Measurements from ENCODE around the gene GLYR1.

Gene GLYR1

GRCh38 chr16:4801962-4802658 is 45.0 kb downstream of the GLYR1 start, which contains the start of gene ROGDI:
ROGDI (minus strand) TSS chr16:4802633; CDS start chr16:4802571, 62 bp downstream.
- Mint-ChIP-seq H3K4me3 (peak within 1 kb of the TSS; percentile 84), H3K9me3 (no peaks in the 10 kb centered on the region), H3K36me3 (ENCODE audit: low read depth) (peaks cover 24% of the 10 kb centered on the region), H3K27me3 (ENCODE audit: low read depth, poor library complexity) (peaks cover 8% of the 10 kb centered on the region), H3K4me1 (peaks cover 29% of the 10 kb centered on the region), H3K27ac (peak within 1 kb of the TSS; percentile 54)
- DNase-seq, result peak; percentile 79
- no peak for TF ChIP-seq CTCF (IDR thresholded peaks at IDR 0.05)

- H3K4me3 Mint-ChIP-seq, result peak overlapping the region; percentile 84
- H3K36me3 Mint-ChIP-seq (ENCODE audit: low read depth), result peaks cover 19% of the 10 kb centered on the region
- peaks cover 8% of the 10 kb centered on the region for H3K27me3 Mint-ChIP-seq (ENCODE audit: low read depth, poor library complexity)
- peaks cover 29% of the 10 kb centered on the region for H3K4me1 Mint-ChIP-seq
- peak overlapping the region; percentile 54 for H3K27ac Mint-ChIP-seq
- H3K9me3 Mint-ChIP-seq, result no peaks in the 10 kb centered on the region
- no peak for TF ChIP-seq CTCF (IDR thresholded peaks at IDR 0.05)
- peak; percentile 32 for DNase-seq
Observed at GRCh38 chr16:4801051-4801961, 45.8 kb downstream of the GLYR1 start.

- TF ChIP-seq CTCF (IDR thresholded peaks at IDR 0.05), result no peak
- H3K27me3 Mint-ChIP-seq (ENCODE audit: low read depth, poor library complexity), result peaks cover 5% of the 10 kb centered on the region
- H3K4me3 Mint-ChIP-seq, result peak overlapping the region; percentile 60
- H3K27ac Mint-ChIP-seq, result peak overlapping the region; percentile 51
- H3K4me1 Mint-ChIP-seq, result peaks cover 29% of the 10 kb centered on the region
- peaks cover 14% of the 10 kb centered on the region for H3K36me3 Mint-ChIP-seq (ENCODE audit: low read depth)
- DNase-seq, result peak; percentile 26
- no peaks in the 10 kb centered on the region for H3K9me3 Mint-ChIP-seq
Observed at GRCh38 chr16:4800290-4801041, 46.6 kb downstream of the GLYR1 start.

GRCh38 chr16:4799171-4799855 is 47.8 kb downstream of the GLYR1 start:
- Mint-ChIP-seq H3K9me3 (no peaks in the 10 kb centered on the region), H3K4me1 (peaks cover 29% of the 10 kb centered on the region), H3K36me3 (ENCODE audit: low read depth) (peaks cover 4% of the 10 kb centered on the region), H3K27ac (no peak overlapping the region), H3K27me3 (ENCODE audit: low read depth, poor library complexity) (peaks cover 7% of the 10 kb centered on the region), H3K4me3 (no peak overlapping the region)
- no peak for DNase-seq
- TF ChIP-seq CTCF (IDR thresholded peaks at IDR 0.05), result no peak

- DNase-seq, result no peak
- Mint-ChIP-seq H3K27ac (no peak overlapping the region), H3K27me3 (ENCODE audit: low read depth, poor library complexity) (peaks cover 8% of the 10 kb centered on the region), H3K9me3 (no peaks in the 10 kb centered on the region), H3K36me3 (ENCODE audit: low read depth) (no peaks in the 10 kb centered on the region), H3K4me1 (peaks cover 22% of the 10 kb centered on the region), H3K4me3 (no peak overlapping the region)
- TF ChIP-seq CTCF (IDR thresholded peaks at IDR 0.05), result no peak
Observed at GRCh38 chr16:4798456-4798855, 48.6 kb downstream of the GLYR1 start.

All from nephron progenitor cell (in vitro differentiated cells).